ENCODE measurements around the gene CCDC47. TPM values are rescaled to one million over a fixed set of nuclear protein-coding genes. Genes with fewer than 3 reads are reported as not detected.

Gene CCDC47
- total RNA-seq, 1 experiment from 2014 or later = 147 TPM

GRCh38 chr17:63809970-63810369 lies 36.6 kb upstream of the CCDC47 start:
- no peaks in the 10 kb centered on the region for H4K20me1 ChIP-seq (ENCODE audit: low read length)
- H3K4me3 ChIP-seq (ENCODE audit: low read length) = no peak overlapping the region
- TF ChIP-seq EZH2 (IDR thresholded peaks at IDR 0.05; ENCODE audit: low read length, unreplicated experiment) = no peak
- no peak for TF ChIP-seq EZH2phosphoT487 (IDR thresholded peaks at IDR 0.05; ENCODE audit: borderline replicate concordance, low read length)
- TF ChIP-seq, protein P1, sequence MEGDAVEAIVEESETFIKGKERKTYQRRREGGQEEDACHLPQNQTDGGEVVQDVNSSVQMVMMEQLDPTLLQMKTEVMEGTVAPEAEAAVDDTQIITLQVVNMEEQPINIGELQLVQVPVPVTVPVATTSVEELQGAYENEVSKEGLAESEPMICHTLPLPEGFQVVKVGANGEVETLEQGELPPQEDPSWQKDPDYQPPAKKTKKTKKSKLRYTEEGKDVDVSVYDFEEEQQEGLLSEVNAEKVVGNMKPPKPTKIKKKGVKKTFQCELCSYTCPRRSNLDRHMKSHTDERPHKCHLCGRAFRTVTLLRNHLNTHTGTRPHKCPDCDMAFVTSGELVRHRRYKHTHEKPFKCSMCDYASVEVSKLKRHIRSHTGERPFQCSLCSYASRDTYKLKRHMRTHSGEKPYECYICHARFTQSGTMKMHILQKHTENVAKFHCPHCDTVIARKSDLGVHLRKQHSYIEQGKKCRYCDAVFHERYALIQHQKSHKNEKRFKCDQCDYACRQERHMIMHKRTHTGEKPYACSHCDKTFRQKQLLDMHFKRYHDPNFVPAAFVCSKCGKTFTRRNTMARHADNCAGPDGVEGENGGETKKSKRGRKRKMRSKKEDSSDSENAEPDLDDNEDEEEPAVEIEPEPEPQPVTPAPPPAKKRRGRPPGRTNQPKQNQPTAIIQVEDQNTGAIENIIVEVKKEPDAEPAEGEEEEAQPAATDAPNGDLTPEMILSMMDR (conservative IDR thresholded peaks at IDR 0.05; ENCODE audit: low read depth, low read length) = no peak
- no peak overlapping the region for H3K4me2 ChIP-seq (ENCODE audit: low read length)
- no peaks in the 10 kb centered on the region for H3K4me1 ChIP-seq (ENCODE audit: insufficient read depth, low read length)
- H3K9me3 ChIP-seq (ENCODE audit: low read length) = no peaks in the 10 kb centered on the region
- H3F3A ChIP-seq (ENCODE audit: low read length, unreplicated experiment) = no peaks in the 10 kb centered on the region
- H3K27ac ChIP-seq (ENCODE audit: low read length) = no peak overlapping the region
- peaks cover 4% of the 10 kb centered on the region; the same call in 1 of the 2 replicates for H3K79me2 ChIP-seq (ENCODE audit: low read length)
- H3K27me3 ChIP-seq (ENCODE audit: low read length) = no peaks in the 10 kb centered on the region
- BruUV-seq (replicated peaks) = no TSS peak
- intact Hi-C loops (cut with micrococcal nuclease) = no loop called here
- H3K36me3 ChIP-seq (ENCODE audit: low read depth, low read length) = peaks cover 87% of the 10 kb centered on the region
- CTCF ChIA-PET = no interaction called here
- H3K9ac ChIP-seq (ENCODE audit: low read length) = no peak overlapping the region
- no peak overlapping the region for H2AFZ ChIP-seq (ENCODE audit: low read length)
- ATAC-seq (no peak), DNase-seq (no peak)
- H3K9me2 ChIP-seq (replicated peaks; ENCODE audit: low read length) = no peaks in the 10 kb centered on the region
- POLR2A ChIA-PET (ENCODE audit: unreplicated experiment) = no interaction called here

GRCh38 chr17:63805591-63805990 lies 32.2 kb upstream of the CCDC47 start:
- Histone ChIP-seq H2AFZ (ENCODE audit: low read length) (no peak overlapping the region), H3K79me2 (ENCODE audit: low read length) (peaks cover 4% of the 10 kb centered on the region; the same call in 1 of the 2 replicates), H3K4me2 (ENCODE audit: low read length) (no peak overlapping the region), H3K4me1 (ENCODE audit: insufficient read depth, low read length) (no peaks in the 10 kb centered on the region), H3K4me3 (ENCODE audit: low read length) (no peak overlapping the region), H3F3A (ENCODE audit: low read length, unreplicated experiment) (no peaks in the 10 kb centered on the region), H3K9me2 (replicated peaks; ENCODE audit: low read length) (no peaks in the 10 kb centered on the region), H3K9ac (ENCODE audit: low read length) (no peak overlapping the region), H3K36me3 (ENCODE audit: low read depth, low read length) (peaks cover 77% of the 10 kb centered on the region), H3K27me3 (ENCODE audit: low read length) (no peaks in the 10 kb centered on the region), H3K9me3 (ENCODE audit: low read length) (no peaks in the 10 kb centered on the region), H4K20me1 (ENCODE audit: low read length) (no peaks in the 10 kb centered on the region), H3K27ac (ENCODE audit: low read length) (no peak overlapping the region)
- DNase-seq (no peak), ATAC-seq (no peak)
- ChIA-PET POLR2A (ENCODE audit: unreplicated experiment) (no interaction called here), CTCF (interaction anchor here (0.7 kb wide), 1 partner anchor 380 kb away, joined by 4 read pairs; no protein-coding TSS in a partner anchor)
- intact Hi-C loops (cut with micrococcal nuclease) = no loop called here
- no peak for TF ChIP-seq EZH2phosphoT487 (IDR thresholded peaks at IDR 0.05; ENCODE audit: borderline replicate concordance, low read length)
- TF ChIP-seq, protein P1 (conservative IDR thresholded peaks at IDR 0.05; ENCODE audit: low read depth, low read length) = no peak
- TF ChIP-seq EZH2 (IDR thresholded peaks at IDR 0.05; ENCODE audit: low read length, unreplicated experiment) = no peak
- no TSS peak for BruUV-seq (replicated peaks)

- ATAC-seq = no peak
- Histone ChIP-seq H3K9me3 (ENCODE audit: low read length) (no peaks in the 10 kb centered on the region), H3K4me2 (ENCODE audit: low read length) (no peak overlapping the region), H3K4me3 (ENCODE audit: low read length) (no peak overlapping the region), H3K79me2 (ENCODE audit: low read length) (peaks cover 4% of the 10 kb centered on the region; the same call in 1 of the 2 replicates), H3K36me3 (ENCODE audit: low read depth, low read length) (peaks cover 78% of the 10 kb centered on the region), H3K9ac (ENCODE audit: low read length) (no peak overlapping the region), H3K27ac (ENCODE audit: low read length) (no peak overlapping the region), H2AFZ (ENCODE audit: low read length) (no peak overlapping the region), H3K4me1 (ENCODE audit: insufficient read depth, low read length) (no peaks in the 10 kb centered on the region), H3K27me3 (ENCODE audit: low read length) (no peaks in the 10 kb centered on the region), H4K20me1 (ENCODE audit: low read length) (no peaks in the 10 kb centered on the region), H3K9me2 (replicated peaks; ENCODE audit: low read length) (no peaks in the 10 kb centered on the region), H3F3A (ENCODE audit: low read length, unreplicated experiment) (no peaks in the 10 kb centered on the region)
- POLR2A ChIA-PET (ENCODE audit: unreplicated experiment) = no interaction called here
- CTCF ChIA-PET = no interaction called here
- TF ChIP-seq EZH2phosphoT487 (IDR thresholded peaks at IDR 0.05; ENCODE audit: borderline replicate concordance, low read length) = no peak
- no peak for TF ChIP-seq EZH2 (IDR thresholded peaks at IDR 0.05; ENCODE audit: low read length, unreplicated experiment)
- TF ChIP-seq, protein P1 (conservative IDR thresholded peaks at IDR 0.05; ENCODE audit: low read depth, low read length) = no peak
- no peak for DNase-seq
- BruUV-seq (replicated peaks) = no TSS peak
- intact Hi-C loops (cut with micrococcal nuclease) = no loop called here
Measured at GRCh38 chr17:63804328-63804727, 30.9 kb upstream of the CCDC47 start.
